NCI-H510A (cell line): ENCODE data around the gene NUMA1.

Experiments used
- DNase-seq: peaks from one replicate; lab custom pipeline; 2025; lab: John Stamatoyannopoulos, UW

The NUMA1 gene

DNA sequence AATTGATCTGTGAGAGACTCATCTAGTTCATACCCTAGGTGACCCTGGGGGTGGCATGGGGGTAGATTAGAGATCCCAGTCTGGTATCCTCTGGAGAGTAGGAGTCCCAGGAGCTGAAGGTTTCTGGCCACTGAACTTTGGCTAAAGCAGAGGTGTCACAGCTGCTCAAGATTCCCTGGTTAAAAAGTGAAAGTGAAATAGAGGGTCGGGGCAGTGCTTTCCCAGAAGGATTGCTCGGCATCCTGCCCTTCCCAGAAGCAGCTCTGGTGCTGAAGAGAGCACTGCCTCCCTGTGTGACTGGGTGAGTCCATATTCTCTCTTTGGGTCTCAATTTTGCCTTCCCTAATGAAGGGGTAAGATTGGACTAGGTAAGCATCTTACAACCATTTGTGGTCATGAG is 81.0 kb downstream of the NUMA1 start:
- no peak for DNase-seq

DNA sequence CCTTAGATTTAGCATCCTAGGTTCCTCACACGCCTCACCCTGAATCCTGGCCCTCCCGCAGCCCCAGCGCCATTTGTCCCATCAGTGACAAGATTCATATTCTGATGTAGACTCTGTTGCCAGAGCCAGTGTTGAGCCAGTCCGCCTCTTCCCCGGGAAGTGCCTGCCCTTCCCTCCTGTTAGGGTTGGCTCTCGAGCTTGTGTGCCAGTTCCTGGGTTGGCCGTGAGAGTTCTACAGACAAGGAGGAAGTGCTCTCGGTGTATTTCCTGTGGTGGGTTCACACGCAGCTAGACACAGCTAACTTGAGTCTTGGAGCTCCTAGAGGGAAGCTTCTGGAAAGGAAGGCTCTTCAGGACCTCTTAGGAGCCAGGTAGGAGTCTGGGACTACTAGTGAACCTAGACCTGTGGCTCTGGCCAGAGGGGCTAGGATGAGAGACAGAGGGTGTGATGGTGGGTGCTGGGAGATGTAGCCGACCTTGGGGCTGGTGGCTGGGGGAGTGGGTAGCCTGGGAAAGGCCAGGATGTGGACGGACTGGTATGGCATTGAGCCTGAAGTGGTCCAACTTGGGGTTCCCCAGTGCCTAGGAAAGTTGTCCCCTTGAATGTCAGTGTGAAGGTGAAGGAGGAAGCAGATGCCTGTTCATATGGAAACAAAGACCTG is 81.6 kb downstream of the NUMA1 start, which contains the start of gene IL18BP:
Gene IL18BP (plus strand): TSS at position 261 of the 662 bp plus-strand sequence. CDS start 1,076 bp downstream, outside the sequence.
- no peak for DNase-seq

DNA sequence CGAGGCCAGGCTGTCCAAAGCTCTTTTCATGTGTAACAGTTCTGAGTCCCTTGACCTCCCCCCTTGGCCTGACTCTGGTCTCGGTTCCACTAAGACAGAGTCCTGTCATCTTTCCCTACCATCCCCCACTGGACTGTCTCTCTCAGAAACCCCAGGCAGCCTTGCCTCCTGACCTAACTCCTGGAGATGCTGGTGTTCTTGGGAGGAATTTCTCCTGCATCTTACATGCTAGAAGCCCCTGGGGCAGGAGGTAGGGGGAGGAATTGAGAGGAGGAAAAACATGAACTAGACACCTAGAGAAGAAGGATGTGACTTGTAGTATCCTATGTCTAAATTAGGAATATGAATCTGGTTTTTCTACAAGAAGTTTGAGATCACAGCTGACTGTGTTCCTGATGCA is 82.3 kb downstream of the NUMA1 start:
- DNase-seq = no peak

DNA sequence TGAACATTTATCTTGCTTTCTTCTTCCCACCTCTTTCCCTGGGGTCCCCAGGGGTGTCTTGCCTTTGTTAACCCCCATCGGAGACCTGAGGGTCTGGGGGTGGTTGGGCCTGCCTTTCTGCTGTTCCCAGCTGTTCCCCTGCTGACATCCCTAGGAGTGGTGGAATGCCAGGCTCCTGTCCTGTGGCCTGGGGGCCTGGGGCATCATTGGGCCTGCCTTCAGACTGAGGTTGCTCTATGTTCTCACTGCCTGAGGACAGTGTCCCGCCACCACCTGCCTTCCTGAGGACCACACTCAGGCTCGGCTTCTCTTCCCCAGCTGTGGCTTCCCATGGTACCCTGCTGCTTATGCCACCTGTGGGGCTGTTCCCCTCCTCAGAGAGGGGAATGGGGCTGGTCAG is 82.7 kb downstream of the NUMA1 start:
- DNase-seq = no peak

GRCh38 chr11:71996946-71997345 is 83.4 kb downstream of the NUMA1 start:
- no peak for DNase-seq

DNA sequence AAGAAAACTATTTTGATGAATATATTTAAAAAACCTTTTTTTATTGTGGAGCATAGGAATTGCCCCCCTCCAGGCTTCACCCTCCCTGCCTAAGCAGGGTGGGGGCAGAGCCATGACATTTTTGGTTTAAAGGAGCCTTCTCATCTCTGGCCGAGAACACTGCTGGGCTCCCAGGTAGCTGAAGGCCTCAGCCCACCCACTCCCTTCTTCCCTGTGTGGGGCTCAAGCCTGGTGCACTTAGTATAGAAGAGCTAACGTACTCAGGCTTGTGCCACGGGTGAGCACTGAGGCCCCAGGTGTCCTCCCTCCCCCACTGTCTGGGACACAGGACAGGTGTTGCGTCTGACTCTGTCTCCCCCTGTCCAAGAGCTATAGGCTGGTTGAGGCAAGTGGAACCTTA is 83.8 kb downstream of the NUMA1 start:
- no peak for DNase-seq

DNA sequence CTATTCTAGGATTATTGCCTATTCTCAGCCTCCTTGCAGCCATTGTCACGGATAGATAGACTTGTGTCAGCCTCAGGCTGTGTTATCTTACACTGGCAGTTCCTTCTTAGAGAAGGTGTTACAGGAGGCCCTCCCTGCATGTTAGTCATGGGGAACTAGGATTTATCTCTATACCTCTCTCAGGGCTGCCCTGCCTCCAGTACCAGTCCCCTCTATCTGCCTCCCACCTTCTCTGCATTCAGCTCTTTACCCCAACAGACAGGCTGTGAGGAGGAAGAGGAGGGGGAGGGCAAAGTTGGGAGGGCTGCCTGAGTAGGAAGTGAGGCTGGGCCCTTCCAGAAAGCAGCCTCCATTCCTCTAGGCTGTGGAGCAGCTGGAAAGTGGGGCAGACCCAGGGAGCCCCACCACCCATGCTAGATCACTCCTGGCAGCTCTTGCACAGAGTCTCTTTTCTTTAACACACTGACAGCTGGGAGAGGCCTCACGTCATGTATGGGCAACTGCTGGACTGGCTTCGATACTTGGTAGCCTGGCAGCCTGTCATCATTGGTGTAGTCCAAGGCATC is 84.5 kb downstream of the NUMA1 start:
- no peak for DNase-seq

- no peak for DNase-seq
These were observed 85.6 kb downstream of the NUMA1 start for GRCh38 chr11:71994786-71995185.

- no peak for DNase-seq
These were observed 88.1 kb downstream of the NUMA1 start for GRCh38 chr11:71992136-71992730.

- DNase-seq = no peak
These were observed 88.8 kb downstream of the NUMA1 start for GRCh38 chr11:71991494-71991893.

GRCh38 chr11:71990701-71991100 is 89.6 kb downstream of the NUMA1 start:
- DNase-seq = no peak

DNA sequence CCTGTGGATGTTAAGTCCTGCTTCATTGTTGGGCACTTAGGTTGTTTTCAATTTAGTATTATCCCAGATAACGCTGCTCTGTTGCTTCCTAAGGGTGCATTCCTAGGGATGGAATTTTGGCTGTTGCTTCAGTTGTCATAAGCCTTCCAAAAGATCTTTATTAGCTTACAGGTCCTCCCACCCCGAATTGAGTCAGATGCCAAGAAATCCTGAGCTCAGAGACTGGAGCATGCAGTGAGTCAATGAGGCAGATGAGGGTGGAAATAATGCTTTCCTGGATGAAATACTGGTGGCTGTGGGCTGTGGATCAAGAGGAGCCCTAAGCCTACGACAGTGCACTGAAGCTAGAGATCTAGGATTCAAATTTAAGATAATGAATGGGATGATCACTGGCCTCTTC is 92.3 kb downstream of the NUMA1 start:
- no peak for DNase-seq

GRCh38 chr11:71987521-71987920 is 92.8 kb downstream of the NUMA1 start:
- no peak for DNase-seq

- no peak for DNase-seq
These were observed 94.2 kb downstream of the NUMA1 start for GRCh38 chr11:71986131-71986530.

GRCh38 chr11:71979602-71980001 is 100.7 kb downstream of the NUMA1 start:
- no peak for DNase-seq

DNA sequence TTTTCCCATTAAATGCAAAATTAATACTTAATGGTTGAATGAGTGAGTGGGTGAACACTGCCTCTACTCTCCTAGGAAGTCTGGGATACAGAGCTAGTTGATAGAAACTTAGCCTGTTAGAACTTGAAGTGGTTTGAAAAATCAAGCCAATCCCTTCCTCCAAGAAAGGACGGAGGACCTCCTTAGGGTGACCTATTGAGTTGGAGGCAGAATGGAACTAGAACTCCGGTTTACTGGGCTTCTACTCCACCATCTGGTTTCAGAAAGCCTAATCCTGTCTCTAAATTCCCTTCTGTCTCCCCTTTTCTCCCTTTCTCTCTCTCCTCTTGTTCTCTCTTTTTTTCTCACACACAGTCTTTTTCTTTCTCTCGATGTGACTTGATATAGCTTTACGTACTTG is 101.2 kb downstream of the NUMA1 start:
- DNase-seq = no peak

DNA sequence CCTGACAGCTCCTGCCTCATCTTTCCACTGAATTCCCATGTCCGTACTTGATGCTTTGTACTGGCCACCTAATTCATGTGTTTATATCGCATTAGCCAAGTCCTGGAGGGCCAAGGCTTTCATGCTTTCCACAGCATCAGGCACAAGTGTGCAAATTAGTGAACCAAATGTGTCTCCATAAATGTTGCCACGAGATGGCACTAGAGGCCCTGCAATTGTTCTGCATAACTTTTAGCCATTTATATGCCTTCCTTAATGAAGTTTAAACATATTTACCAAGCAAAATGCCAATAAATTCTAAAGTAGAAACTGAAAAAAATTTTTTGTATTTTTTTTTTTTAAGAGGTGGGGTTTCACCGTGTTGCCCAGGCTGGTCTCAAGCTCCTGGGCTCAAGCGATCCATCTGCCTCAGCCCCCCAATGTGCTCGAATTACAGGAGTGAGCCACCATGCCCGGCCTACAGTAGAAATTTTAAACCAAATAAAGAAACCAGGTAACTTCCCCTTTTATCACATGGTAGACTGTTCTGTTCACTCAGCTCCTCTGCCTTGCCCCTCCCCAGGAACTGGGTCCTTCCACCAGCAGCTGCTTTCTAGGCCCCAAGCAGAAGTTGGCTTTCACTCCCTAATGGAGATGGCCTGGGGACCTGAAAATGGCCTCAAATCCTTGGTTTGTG is 102.5 kb downstream of the NUMA1 start:
- no peak for DNase-seq

DNA sequence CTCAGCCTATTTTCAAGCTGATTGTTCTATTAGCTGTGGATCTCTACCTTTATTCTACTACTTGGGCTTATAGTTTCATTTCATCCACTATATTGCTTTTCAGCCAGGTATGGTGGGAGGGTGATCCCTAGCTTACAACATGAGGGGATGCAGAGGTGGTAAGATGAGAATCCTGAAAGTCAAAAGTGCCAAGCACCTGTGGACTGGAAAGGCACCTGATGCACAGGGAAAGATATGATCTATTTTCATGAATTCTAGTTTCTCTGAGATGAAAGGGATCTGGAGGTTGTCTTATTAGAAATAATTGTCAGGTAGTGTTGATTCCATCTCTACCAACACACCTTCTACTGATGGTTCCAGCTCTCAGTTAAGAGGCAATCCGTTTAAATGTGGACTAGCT is 103.3 kb downstream of the NUMA1 start:
- DNase-seq = no peak

- no peak for DNase-seq
These were observed 103.8 kb downstream of the NUMA1 start for GRCh38 chr11:71976551-71976950.

DNA sequence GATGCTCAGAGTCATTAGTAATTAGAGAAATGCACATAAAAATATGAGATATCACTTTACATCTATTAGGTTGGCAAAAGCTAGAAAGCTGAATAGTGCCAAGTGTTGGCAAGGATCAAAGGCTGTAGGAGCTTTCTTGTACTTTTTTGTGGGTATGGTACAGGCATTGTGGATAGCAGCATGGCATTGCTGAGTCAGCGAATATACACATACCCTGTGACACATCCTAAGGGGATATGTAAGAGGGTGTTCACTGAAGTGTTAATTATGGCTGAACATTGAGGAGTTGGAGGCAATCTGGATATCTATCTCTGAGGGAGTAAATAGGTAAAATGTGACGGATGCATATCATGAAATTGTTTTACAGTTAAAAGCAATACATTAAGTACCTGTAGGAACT is 108.7 kb downstream of the NUMA1 start:
- no peak for DNase-seq

- DNase-seq = no peak
These were observed 115.7 kb downstream of the NUMA1 start for GRCh38 chr11:71964641-71965040.

DNA sequence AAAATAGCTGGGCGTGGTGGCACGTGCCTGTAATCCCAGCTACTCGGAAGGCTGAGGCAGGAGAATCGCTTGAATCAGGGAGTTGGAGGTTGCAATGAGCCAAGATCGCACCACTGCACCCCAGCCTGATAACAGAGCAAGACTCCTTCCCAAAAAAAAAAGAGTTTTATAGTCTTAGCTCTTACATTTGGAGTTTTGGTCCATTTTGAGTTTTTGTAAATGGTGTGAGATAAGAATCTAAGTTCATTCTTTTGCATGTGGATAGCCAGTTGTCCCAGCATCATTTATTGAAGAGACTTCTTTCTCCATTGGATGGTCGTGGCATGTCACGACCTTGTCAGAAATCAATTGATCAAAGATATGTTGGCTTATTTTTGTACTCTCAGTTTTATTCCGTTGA is 116.9 kb downstream of the NUMA1 start:
- no peak for DNase-seq

DNA sequence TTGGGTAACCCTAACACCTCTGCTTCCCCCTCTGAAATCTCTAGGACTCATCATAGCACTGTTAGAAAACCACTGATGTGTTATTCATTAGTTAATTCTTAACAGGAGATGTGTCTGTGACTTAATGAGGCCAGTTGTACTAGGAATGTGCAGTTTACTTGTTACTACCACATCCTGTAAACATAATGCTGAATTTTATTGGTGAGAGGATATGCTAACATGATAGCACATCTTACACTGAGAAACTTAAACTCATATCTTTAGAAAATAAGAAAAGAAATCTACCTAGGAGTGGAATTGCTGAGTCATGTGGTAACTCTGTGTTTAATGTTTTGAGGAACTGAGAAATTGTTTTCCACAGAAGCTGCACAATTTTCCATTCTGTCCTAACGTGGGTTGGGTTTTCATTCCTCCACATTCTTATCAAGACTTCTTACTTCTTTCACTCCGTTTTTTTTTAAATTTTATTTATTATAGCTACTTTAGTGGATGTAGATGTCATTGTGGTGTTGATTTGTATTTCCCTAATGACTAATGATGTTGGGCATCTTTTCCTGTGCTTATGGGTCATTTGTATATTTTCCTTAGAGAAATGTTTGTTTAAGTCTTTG is 117.8 kb downstream of the NUMA1 start:
- DNase-seq = no peak
